Measurements from ENCODE around the gene GRAP2. TPM values are rescaled to one million over a fixed set of nuclear protein-coding genes. Genes with fewer than 3 reads are reported as not detected.

GRAP2 gene
- total and polyA plus RNA-seq, 2 of the 4 experiments (the other 2 are of a cell fraction), result not detected

DNA sequence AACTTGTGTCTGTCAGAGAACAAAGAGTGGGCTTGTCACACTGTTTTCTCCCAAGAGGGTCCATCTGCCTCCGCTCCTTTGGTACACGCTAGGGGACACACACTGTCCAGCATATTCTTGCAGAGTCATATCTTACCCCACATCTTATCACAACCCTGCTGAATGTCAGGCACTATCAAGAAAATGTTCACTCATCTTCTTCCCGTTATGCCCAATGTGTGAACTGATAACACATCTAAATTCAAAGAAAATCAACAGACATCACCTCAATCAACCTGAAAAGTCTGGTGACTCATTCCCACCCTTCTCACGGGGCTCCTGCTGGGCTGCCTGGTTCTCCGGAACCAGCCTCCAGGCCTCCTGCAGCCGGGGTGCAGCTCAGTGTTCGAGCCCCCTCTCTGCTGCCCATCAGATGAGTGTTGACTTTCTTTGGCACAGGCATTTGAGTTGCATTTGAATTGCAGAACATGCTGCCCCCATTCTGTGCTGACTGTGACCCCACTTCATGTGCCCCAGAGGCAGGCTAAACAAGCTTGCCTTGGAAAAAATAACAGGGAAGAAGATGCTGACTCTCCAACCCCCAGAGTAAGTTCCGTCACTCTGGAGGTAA, 19.4 kb downstream of the GRAP2 start:
- H2AK9ac ChIP-seq (replicated peaks; ENCODE audit: low read depth, low read length, poor library complexity), result no peak overlapping the region
- H3K27ac ChIP-seq (ENCODE audit: insufficient read depth, low read length), result no peak overlapping the region
- no peaks in the 10 kb centered on the region for H3K79me1 ChIP-seq (ENCODE audit: low read depth in 1 of 2, low read length in 2 of 2)
- H3K23ac ChIP-seq (ENCODE audit: low read depth, low read length), result no peak overlapping the region
- ChIA-PET POLR2A (ENCODE audit: unreplicated experiment) (no interaction called here), CTCF (no interaction called here)
- H4K8ac ChIP-seq (ENCODE audit: low read depth in 2 of 2, low read length in 2 of 2), result no peak overlapping the region
- H3K36me3 ChIP-seq (ENCODE audit: control insufficient read depth, insufficient read depth, low read length), result no peaks in the 10 kb centered on the region
- H3K18ac ChIP-seq (ENCODE audit: low read depth, low read length), result no peak overlapping the region
- intact Hi-C loops (cut with micrococcal nuclease) (no loop called here), dilution Hi-C loops (cut with HindIII; ENCODE audit: low sequenced_read_pairs, unreplicated experiment) (no loop called here), in situ Hi-C loops (cut with MboI; ENCODE audit: low sequenced_read_pairs) (no loop called here)
- H3K56ac ChIP-seq (ENCODE audit: extremely low read depth, insufficient read depth, low read length), result no peak overlapping the region
- no peak overlapping the region for H2BK120ac ChIP-seq (ENCODE audit: low read depth, low read length)
- no peaks in the 10 kb centered on the region for H3K4me1 ChIP-seq (ENCODE audit: control insufficient read depth, insufficient read depth, low read length)
- DNase-seq, result no peak
- WGBS, 2 experiments (ENCODE audit: extremely low coverage in 2 of 2, insufficient read length in 1 of 2), result 74% methylated on average over 6 of the region's 8 CpGs; no CpG with 5 or more reads in 1 of the 2 experiments
- no peak overlapping the region for H3K9ac ChIP-seq (ENCODE audit: low read depth, low read length)
- no peak overlapping the region for H2BK15ac ChIP-seq (ENCODE audit: low read depth, low read length)
- TF ChIP-seq MAFK (IDR thresholded peaks at IDR 0.05; ENCODE audit: low read depth, low read length), result no peak
- TF ChIP-seq SMC3 (IDR thresholded peaks at IDR 0.05; ENCODE audit: low read depth, low read length), result no peak
- no peak for TF ChIP-seq RAD21 (IDR thresholded peaks at IDR 0.05; ENCODE audit: low read length)
- no peak for TF ChIP-seq FOS (IDR thresholded peaks at IDR 0.05; ENCODE audit: low read depth, low read length)
- TF ChIP-seq BHLHE40 (IDR thresholded peaks at IDR 0.05; ENCODE audit: low read depth, low read length), result no peak
- no peak for TF ChIP-seq CEBPB (IDR thresholded peaks at IDR 0.05; ENCODE audit: low read depth, low read length)
- TF ChIP-seq RCOR1 (IDR thresholded peaks at IDR 0.05; ENCODE audit: insufficient replicate concordance, low read length), result no peak
- TF ChIP-seq, protein P1, sequence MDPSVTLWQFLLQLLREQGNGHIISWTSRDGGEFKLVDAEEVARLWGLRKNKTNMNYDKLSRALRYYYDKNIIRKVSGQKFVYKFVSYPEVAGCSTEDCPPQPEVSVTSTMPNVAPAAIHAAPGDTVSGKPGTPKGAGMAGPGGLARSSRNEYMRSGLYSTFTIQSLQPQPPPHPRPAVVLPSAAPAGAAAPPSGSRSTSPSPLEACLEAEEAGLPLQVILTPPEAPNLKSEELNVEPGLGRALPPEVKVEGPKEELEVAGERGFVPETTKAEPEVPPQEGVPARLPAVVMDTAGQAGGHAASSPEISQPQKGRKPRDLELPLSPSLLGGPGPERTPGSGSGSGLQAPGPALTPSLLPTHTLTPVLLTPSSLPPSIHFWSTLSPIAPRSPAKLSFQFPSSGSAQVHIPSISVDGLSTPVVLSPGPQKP (IDR thresholded peaks at IDR 0.05; ENCODE audit: borderline replicate concordance, low read depth, low read length), result no peak
- no peak for TF ChIP-seq CTCF (conservative IDR thresholded peaks at IDR 0.05; ENCODE audit: low read depth, low read length)
- TF ChIP-seq POLR2A (IDR thresholded peaks at IDR 0.05; ENCODE audit: low read depth, low read length), result no peak
- TF ChIP-seq USF2 (IDR thresholded peaks at IDR 0.05; ENCODE audit: low read depth, low read length), result no peak
- no peak for TF ChIP-seq NFE2L2 (IDR thresholded peaks at IDR 0.05; ENCODE audit: low read depth, low read length)
- TF ChIP-seq MXI1 (IDR thresholded peaks at IDR 0.05; ENCODE audit: borderline replicate concordance, low read depth, low read length), result no peak
- no peak for TF ChIP-seq RFX5 (IDR thresholded peaks at IDR 0.05; ENCODE audit: low read depth, low read length)
- no peak for TF ChIP-seq CHD1 (IDR thresholded peaks at IDR 0.05; ENCODE audit: low read depth, low read length)
- TF ChIP-seq MAZ (IDR thresholded peaks at IDR 0.05; ENCODE audit: borderline replicate concordance, low read depth, low read length), result no peak
- no peak overlapping the region for H4K91ac ChIP-seq (ENCODE audit: insufficient read depth, low read depth, low read length)
- no peaks in the 10 kb centered on the region for H4K20me1 ChIP-seq (ENCODE audit: insufficient read depth, low read length)
- no peak overlapping the region for H2BK5ac ChIP-seq (ENCODE audit: low read depth, low read length, poor library complexity, severe bottlenecking)
- peaks cover 68% of the 10 kb centered on the region for H3K27me3 ChIP-seq (ENCODE audit: control insufficient read depth, insufficient read depth, low read length)
- H3K4ac ChIP-seq (ENCODE audit: low read depth, low read length), result no peak overlapping the region
- no peak overlapping the region for H2BK20ac ChIP-seq (ENCODE audit: low read depth, low read length)
- H4K5ac ChIP-seq (ENCODE audit: low read depth, low read length), result no peak overlapping the region
- no peak overlapping the region for H3K4me2 ChIP-seq (ENCODE audit: low read depth, low read length)
- BruUV-seq (replicated peaks), result no TSS peak
- no peak overlapping the region for H2AFZ ChIP-seq (replicated peaks; ENCODE audit: low read length, poor library complexity)
- no peaks in the 10 kb centered on the region for H3K9me1 ChIP-seq (ENCODE audit: insufficient read depth, low read length)
- H2AK5ac ChIP-seq (ENCODE audit: low read depth, low read length), result no peak overlapping the region
- no peaks in the 10 kb centered on the region for H3K9me3 ChIP-seq (ENCODE audit: control insufficient read depth, insufficient read depth, low read length)
- H3K4me3 ChIP-seq (ENCODE audit: insufficient read depth, low read depth, low read length), result no peak overlapping the region
- no peak overlapping the region for H3K14ac ChIP-seq (replicated peaks; ENCODE audit: low read depth, low read length)
- ATAC-seq (ENCODE audit: low read depth), result no peak
